Parathyroid adenoma (tissue), 2 donors: ENCODE results near the gene ZNF862.
A peak's percentile ranks its signal among the peaks of the same experiment; 100 is the strongest.

Source experiments
- H2AFZ ChIP-seq: fragments of 300-600 bp; sonication (generic); one replicate; pipeline ENCODE4 v1.7.0; 2017; ENCODE audit warnings: antibody characterized with exemption, mild to moderate bottlenecking
- H3K27ac ChIP-seq: fragments of 300-600 bp; sonication (generic); one replicate; pipeline ENCODE4 v1.7.0; 2017
- H3K27me3 ChIP-seq: fragments of 300-600 bp; sonication (generic); one replicate; pipeline ENCODE4 v1.7.0; 2017; ENCODE audit warnings: low read length; ENCODE audit not compliant: control insufficient read depth, insufficient read depth
- H3K36me3 ChIP-seq: fragments of 300-600 bp; sonication (generic); one replicate; pipeline ENCODE4 v1.7.0; 2017; ENCODE audit warnings: low read length; ENCODE audit not compliant: control insufficient read depth, insufficient read depth
- H3K4me1 ChIP-seq: fragments of 300-600 bp; sonication (generic); one replicate; pipeline ENCODE4 v1.7.0; 2017; ENCODE audit warnings: control low read depth
- H3K4me2 ChIP-seq: fragments of 300-600 bp; sonication (generic); one replicate; pipeline ENCODE4 v1.7.0; 2017; ENCODE audit warnings: low read length
- H3K4me3 ChIP-seq: fragments of 300-600 bp; sonication (generic); one replicate; pipeline ENCODE4 v1.7.0; 2017; ENCODE audit warnings: low read depth, low read length
- H3K79me2 ChIP-seq: fragments of 300-600 bp; sonication (generic); one replicate; pipeline ENCODE4 v1.7.0; 2017; ENCODE audit warnings: control low read depth
- H3K9ac ChIP-seq: fragments of 300-600 bp; sonication (generic); one replicate; pipeline ENCODE4 v1.7.0; 2017; ENCODE audit warnings: mild to moderate bottlenecking
- H3K9me3 ChIP-seq: fragments of 300-600 bp; sonication (generic); one replicate; pipeline ENCODE4 v1.7.0; 2017; ENCODE audit warnings: low read length; ENCODE audit not compliant: control insufficient read depth
- TF ChIP-seq, protein P1 (sequence below): fragments of 300-600 bp; sonication (generic); IDR thresholded peaks from one replicate; pipeline ENCODE4 v1.7.0; 2017; ENCODE audit warnings: antibody characterized with exemption, mild to moderate bottlenecking
- donor health status: primary hyperparathyroidism.

ZNF862 gene

DNA sequence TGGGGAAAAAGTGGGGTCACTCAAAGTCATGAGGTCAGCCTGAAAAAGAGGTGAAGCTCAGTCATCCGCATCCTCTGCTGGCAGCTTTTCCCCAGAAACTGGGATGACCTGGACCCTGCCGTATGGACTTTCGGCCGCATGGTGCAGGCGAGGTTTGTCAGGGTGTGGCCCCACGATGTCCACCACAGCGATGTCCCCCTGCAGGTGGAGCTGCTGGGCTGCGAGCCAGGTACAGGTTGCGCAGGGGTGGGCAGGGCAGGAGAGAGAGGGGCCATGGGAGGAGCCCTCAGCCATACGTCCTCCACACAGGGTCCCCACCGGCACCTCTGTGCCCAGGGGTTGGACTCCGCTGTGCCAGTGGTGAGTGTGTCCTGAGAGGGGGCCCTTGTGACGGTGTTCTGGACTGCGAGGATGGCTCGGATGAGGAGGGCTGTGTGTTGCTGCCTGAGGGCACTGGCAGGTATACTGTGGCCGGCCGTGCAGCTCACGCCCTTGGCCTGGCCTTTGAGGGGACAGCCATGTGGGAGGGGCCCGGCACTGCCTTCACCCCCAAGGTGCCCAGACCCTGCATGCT, 41.8 kb upstream of the ZNF862 start:
- Histone ChIP-seq H3K4me3 (no peak overlapping the region), H3K27me3 (no peaks in the 10 kb centered on the region), H3K9me3 (no peaks in the 10 kb centered on the region), H2AFZ (no peak overlapping the region), H3K79me2 (no peaks in the 10 kb centered on the region), H3K4me1 (no peaks in the 10 kb centered on the region), H3K9ac (no peak overlapping the region), H3K36me3 (no peaks in the 10 kb centered on the region), H3K27ac (no peak overlapping the region), H3K4me2 (no peak overlapping the region)
- TF ChIP-seq, protein P1, sequence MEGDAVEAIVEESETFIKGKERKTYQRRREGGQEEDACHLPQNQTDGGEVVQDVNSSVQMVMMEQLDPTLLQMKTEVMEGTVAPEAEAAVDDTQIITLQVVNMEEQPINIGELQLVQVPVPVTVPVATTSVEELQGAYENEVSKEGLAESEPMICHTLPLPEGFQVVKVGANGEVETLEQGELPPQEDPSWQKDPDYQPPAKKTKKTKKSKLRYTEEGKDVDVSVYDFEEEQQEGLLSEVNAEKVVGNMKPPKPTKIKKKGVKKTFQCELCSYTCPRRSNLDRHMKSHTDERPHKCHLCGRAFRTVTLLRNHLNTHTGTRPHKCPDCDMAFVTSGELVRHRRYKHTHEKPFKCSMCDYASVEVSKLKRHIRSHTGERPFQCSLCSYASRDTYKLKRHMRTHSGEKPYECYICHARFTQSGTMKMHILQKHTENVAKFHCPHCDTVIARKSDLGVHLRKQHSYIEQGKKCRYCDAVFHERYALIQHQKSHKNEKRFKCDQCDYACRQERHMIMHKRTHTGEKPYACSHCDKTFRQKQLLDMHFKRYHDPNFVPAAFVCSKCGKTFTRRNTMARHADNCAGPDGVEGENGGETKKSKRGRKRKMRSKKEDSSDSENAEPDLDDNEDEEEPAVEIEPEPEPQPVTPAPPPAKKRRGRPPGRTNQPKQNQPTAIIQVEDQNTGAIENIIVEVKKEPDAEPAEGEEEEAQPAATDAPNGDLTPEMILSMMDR: no peak

DNA sequence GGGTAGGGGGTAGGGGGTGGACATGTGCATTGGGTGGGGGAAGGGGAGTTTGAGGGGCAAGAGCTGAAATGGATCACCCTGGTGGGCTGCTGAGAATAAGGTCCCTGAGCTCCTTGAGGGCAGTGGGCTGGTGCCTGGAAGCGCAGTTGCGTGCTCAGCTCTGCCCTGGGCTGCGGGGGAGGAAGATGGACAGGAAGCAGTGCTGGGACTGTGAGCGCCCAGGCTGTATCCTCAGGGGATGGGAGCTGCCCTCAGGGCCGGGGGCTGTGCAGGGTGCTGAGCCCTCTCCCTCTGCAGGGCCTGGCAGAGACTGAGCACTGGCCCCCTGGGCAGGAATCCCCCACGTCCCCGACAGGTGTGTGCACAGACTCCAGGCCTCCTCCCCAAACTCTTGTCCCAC, 40.4 kb upstream of the ZNF862 start:
- Histone ChIP-seq H3K79me2 (no peaks in the 10 kb centered on the region), H2AFZ (no peak overlapping the region), H3K4me2 (no peak overlapping the region), H3K9me3 (no peaks in the 10 kb centered on the region), H3K4me1 (no peaks in the 10 kb centered on the region), H3K27ac (no peak overlapping the region), H3K27me3 (no peaks in the 10 kb centered on the region), H3K4me3 (no peak overlapping the region), H3K9ac (no peak overlapping the region), H3K36me3 (no peaks in the 10 kb centered on the region)
- TF ChIP-seq, protein P1: no peak

DNA sequence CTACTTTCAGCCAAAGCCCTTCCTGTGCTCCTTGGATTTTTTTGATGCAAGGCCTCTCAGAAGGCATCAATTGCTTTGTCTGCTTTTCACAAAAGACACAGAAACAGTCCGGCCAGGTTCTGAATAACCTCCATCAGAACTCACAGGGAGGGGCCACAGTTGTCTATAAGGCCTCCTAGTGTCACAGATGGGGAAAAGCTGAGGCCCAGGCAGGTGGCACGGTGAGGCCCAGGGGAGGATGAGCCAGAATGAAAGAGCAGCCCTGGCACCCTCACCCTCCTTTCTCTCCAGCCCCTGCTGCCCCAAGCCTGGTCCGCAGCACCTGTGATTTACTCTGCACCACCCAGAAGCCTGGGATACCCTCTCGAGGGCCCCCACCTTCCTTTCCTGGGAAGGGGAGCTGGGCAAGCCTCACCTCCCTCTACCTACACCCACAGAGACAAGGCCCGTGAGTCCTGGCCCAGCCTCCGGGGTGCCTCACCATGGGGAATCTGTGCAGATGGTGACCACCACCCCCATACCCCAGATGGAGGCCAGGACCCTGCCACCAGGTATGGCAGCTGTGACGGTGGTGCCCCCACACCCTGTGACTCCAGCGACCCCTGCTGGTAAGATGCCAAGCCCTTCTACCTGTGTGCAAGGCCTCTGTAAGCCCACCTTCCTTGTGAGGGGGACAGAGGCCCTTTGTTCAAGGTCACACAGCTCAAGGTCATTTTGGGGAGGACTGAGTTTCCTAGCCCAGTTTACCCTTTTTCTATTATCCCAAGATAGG, 38.6 kb upstream of the ZNF862 start:
- Histone ChIP-seq H3K27ac (no peak overlapping the region), H3K9ac (no peak overlapping the region), H3K4me2 (no peak overlapping the region), H3K4me3 (no peak overlapping the region), H3K9me3 (no peaks in the 10 kb centered on the region), H2AFZ (no peak overlapping the region), H3K27me3 (no peaks in the 10 kb centered on the region), H3K4me1 (no peaks in the 10 kb centered on the region), H3K36me3 (no peaks in the 10 kb centered on the region), H3K79me2 (no peaks in the 10 kb centered on the region)
- TF ChIP-seq, protein P1: peak; percentile 37

DNA sequence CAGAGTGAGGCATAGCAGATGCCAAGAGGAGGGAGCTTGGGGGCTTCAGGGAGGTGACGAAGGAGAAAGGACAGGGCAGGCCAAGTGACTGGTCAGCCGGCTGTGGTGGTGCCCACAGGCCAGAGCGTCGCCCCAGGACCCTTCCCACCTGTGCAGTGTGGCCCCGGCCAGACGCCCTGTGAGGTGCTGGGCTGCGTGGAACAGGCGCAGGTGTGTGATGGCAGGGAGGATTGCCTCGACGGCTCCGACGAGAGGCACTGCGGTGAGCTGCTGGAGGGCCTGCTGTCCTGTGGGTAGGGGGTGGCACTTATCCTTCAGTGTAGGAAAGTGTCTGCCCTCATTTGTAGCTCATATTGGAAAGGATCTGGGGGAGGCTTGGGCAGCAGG, 38.0 kb upstream of the ZNF862 start:
- Histone ChIP-seq H3K27ac (no peak overlapping the region), H2AFZ (no peak overlapping the region), H3K9ac (no peak overlapping the region), H3K9me3 (no peaks in the 10 kb centered on the region), H3K36me3 (no peaks in the 10 kb centered on the region), H3K79me2 (no peaks in the 10 kb centered on the region), H3K4me1 (no peaks in the 10 kb centered on the region), H3K4me2 (no peak overlapping the region), H3K4me3 (no peak overlapping the region), H3K27me3 (no peaks in the 10 kb centered on the region)
- TF ChIP-seq, protein P1: no peak
